ENCODE results near the gene FAAP20. TPM values are rescaled to one million over a fixed set of nuclear protein-coding genes. Genes with fewer than 3 reads are reported as not detected.

The FAAP20 gene
- total and polyA plus RNA-seq, 12 donors, result 2.7 to 185 (median 62.0) TPM

DNA sequence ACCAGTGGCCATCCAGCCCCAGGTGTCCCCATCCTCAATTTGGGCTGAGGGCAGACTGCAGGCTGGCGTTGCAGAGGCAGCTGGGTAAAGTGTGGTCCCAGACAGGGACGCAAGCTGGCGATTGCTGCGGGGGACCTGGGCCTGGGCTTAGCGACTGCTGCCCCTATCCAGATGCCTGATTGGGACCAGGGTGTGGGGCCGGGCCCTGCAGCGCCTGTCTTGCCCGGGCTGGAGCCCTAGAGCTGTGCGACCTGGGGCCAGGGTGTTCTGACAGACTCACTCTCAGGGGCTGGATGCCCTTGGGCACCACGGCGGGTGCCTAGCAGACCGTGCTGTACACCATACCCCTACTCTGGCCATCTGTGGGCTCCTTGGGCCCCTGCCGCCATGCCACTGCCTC lies 16.2 kb upstream of the FAAP20 start:
- DNase-seq, result peak in 1 of 7 donors; percentile 32
- no peak overlapping the region for H3K27ac ChIP-seq
- no peaks in the 10 kb centered on the region for H3K36me3 ChIP-seq (replicated peaks in 1 of 2)
- no peak overlapping the region for H3K4me3 ChIP-seq
- intact Hi-C loops (cut with DNase I), result loop anchor here in 1 of 2 donors (5.0 kb wide), 1 partner anchor 107 kb away; no protein-coding TSS in a partner anchor
- 90 to 96% (median 93%) methylated on average over 4 to 13 of the region's 13 CpGs for WGBS, 4 donors
- H3K4me1 ChIP-seq (replicated peaks in 1 of 2), result peaks cover 36 to 57% of the 10 kb centered on the region in 2 donors
- TF ChIP-seq POLR2A (IDR thresholded peaks at IDR 0.05) (no peak), CTCF (IDR thresholded peaks at IDR 0.05) (no peak)
- no peaks in the 10 kb centered on the region for H3K9me3 ChIP-seq (replicated peaks in 1 of 3)
- H3K27me3 ChIP-seq, result no peaks in the 10 kb centered on the region

DNA sequence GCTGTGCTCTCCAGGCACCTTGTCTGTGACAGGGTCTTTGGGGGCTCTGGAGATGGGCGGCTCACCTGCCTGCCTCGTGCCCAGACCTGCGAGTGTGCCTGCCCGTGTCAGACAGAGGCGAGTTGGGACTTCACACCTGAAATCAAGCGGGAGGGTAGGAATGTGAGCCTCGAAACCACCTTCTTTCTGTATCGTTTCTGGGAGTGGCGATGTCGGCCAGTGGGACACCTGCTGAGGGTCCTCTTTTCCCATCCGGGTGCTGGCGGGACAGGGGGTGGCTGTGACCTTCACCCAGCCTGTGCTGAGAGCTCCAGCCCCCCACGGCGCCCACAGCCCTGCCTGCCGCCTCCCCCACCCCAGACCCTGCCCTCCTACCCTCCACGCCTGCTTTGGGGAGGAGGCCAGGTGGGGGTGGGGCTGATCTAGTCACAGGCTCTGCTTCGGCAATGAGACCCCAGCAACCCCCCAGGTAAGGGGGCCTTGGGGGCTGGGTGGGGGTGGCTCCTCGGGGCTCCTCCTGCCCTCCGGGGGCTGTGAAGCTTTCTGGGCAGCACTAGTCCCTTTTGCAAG lies 15.6 kb upstream of the FAAP20 start:
- TF ChIP-seq CTCF (IDR thresholded peaks at IDR 0.05) (no peak), POLR2A (IDR thresholded peaks at IDR 0.05) (no peak)
- H3K4me1 ChIP-seq (replicated peaks in 1 of 2), result peaks cover 40 to 62% of the 10 kb centered on the region in 2 donors
- no peak overlapping the region for H3K27ac ChIP-seq
- peak in 2 of 7 donors; percentile 1 to 13 for DNase-seq
- intact Hi-C loops (cut with DNase I), result loop anchor here in 1 of 2 donors (5.0 kb wide), 1 partner anchor 107 kb away; no protein-coding TSS in a partner anchor
- H3K36me3 ChIP-seq (replicated peaks in 1 of 2), result no peaks in the 10 kb centered on the region
- H3K9me3 ChIP-seq (replicated peaks in 1 of 3), result no peaks in the 10 kb centered on the region
- WGBS, 4 donors, result 86 to 89% (median 88%) methylated on average over 8 to 19 of the region's 19 CpGs
- no peaks in the 10 kb centered on the region for H3K27me3 ChIP-seq
- no peak overlapping the region for H3K4me3 ChIP-seq

DNA sequence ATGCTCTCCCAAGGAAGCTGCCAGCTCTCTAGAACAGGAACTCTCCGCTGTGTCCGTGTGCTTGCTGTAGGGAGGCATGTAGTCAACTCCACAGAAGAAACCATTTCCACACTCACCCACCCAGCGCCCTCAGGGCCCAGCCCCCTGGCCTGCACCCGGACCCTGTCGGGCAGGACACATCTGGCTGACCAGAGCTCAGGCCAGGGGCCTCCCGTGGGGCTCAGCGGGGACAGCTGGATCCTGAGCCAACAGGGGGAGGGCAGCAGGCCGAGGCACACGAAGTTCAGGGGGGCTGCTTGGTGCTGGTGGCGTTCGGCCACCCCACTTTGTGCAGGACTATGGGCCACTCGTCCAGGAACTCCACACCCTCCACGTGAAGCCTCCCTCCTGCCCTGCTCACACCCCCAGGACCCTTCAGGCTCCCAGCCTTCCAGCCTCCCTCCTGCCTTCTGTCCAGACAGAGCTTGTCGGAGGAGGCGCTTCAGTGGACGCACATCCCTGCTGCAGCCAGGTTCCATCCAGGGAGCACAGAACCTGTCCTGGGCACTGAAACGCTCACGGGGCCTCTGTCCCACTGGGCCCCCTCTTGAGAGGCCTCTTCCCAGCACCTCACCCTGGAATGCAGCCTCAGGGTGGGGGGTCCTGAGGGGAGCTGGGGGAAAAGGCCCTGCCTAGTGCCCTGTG lies 15.0 kb upstream of the FAAP20 start:
- H3K9me3 ChIP-seq (replicated peaks in 1 of 3), result no peaks in the 10 kb centered on the region
- no peaks in the 10 kb centered on the region for H3K27me3 ChIP-seq
- peak overlapping the region in 1 of 5 donors; percentile 93 for H3K27ac ChIP-seq
- intact Hi-C loops (cut with DNase I), result loop anchor here in 1 of 2 donors (5.0 kb wide), 1 partner anchor 108 kb away; no protein-coding TSS in a partner anchor
- peaks cover 34 to 56% of the 10 kb centered on the region in 2 donors for H3K4me1 ChIP-seq (replicated peaks in 1 of 2)
- no peak for TF ChIP-seq POLR2A (IDR thresholded peaks at IDR 0.05)
- TF ChIP-seq CTCF (IDR thresholded peaks at IDR 0.05), result no peak
- no peak overlapping the region for H3K4me3 ChIP-seq
- H3K36me3 ChIP-seq (replicated peaks in 1 of 2), result no peaks in the 10 kb centered on the region
- DNase-seq, result no peak
- 76 to 82% (median 78%) methylated on average over 14 to 18 of the region's 18 CpGs for WGBS, 4 donors

GRCh38 chr1:2208309-2209239 lies 14.0 kb upstream of the FAAP20 start:
- Histone ChIP-seq H3K9me3 (replicated peaks in 1 of 3) (no peaks in the 10 kb centered on the region), H3K27ac (peak overlapping the region in 4 of 5 donors; percentile 62 to 95 (median 82)), H3K36me3 (replicated peaks in 1 of 2) (no peaks in the 10 kb centered on the region), H3K4me3 (no peak overlapping the region), H3K4me1 (replicated peaks in 1 of 2) (peaks cover 25 to 55% of the 10 kb centered on the region in 2 donors), H3K27me3 (no peaks in the 10 kb centered on the region)
- WGBS, 4 donors, result 58 to 80% (median 68%) methylated on average over 16 to 24 of the region's 24 CpGs
- intact Hi-C loops (cut with DNase I), result no loop called here
- no peak for TF ChIP-seq CTCF (IDR thresholded peaks at IDR 0.05)
- TF ChIP-seq POLR2A (IDR thresholded peaks at IDR 0.05), result no peak
- peak in 4 of 7 donors; percentile 38 to 65 (median 52) for DNase-seq
